HG03565 (cell line): ENCODE measurements around the gene SPINDOC.

Experiments
- ATAC-seq: cut with Tn5 transposase; IDR thresholded peaks from one replicate; pipeline ENCODE4 v1.9.1; 2021; ENCODE audit warnings: mild to moderate bottlenecking, moderate library complexity; ENCODE audit not compliant: unreplicated experiment

The SPINDOC gene

GRCh38 chr11:63832336-63832735 lies 19.1 kb downstream of the SPINDOC start:
- ATAC-seq: no peak

GRCh38 chr11:63833048-63833447 lies 19.8 kb downstream of the SPINDOC start:
- ATAC-seq: no peak

GRCh38 chr11:63834535-63835157 lies 21.4 kb downstream of the SPINDOC start:
- no peak for ATAC-seq

GRCh38 chr11:63835158-63835545 lies 21.9 kb downstream of the SPINDOC start:
- ATAC-seq: no peak

GRCh38 chr11:63837027-63837688 lies 23.9 kb downstream of the SPINDOC start:
- ATAC-seq: no peak

DNA sequence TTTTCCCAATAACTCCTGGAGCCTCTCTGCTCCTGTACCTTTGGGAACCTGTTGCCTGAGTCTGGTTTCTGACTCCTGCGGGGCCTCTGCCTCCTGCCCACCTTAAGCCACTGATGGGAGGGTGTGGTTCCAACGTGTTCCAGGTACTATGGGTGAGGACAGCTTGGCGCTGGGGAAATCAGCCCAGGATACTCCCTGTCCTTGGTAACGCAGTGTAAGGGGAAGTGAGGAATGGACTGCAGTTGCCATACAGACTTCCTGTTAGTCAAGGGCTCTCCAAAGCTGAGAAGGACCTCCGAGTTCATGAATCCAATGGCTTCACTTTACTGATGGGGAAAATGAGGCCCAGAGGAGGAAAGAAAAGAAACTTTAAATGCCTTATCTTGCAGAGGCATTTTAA lies 24.5 kb downstream of the SPINDOC start:
- no peak for ATAC-seq

DNA sequence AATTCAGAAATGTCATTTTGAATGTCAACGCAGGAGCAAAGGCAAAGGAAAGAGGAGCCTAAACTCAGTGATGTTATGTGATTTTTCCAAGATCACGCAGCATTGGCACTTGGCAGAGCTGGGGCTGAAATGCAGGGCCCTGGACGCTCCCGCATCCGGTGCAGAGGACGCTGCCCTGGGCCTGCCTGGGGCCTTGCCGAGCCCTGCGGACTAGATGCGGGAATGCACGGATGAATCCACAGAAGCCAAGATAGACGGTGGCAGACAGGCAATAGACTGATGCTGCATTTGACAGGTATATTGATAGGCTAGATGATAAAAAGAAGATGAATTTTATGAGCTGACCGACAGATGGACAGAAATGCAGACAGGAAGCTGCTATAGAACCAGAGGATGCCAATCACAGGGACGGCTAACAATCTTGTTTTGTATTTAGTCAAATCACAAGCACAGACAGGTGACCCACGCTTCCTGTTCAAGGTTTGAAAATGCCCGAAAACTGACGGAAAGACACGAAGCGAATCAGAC lies 25.0 kb downstream of the SPINDOC start:
- no peak for ATAC-seq

GRCh38 chr11:63838678-63839507 lies 25.6 kb downstream of the SPINDOC start, which contains the start of gene MARK2:
TSS of gene MARK2 (plus strand) at chr11:63839110. CDS start at chr11:63839507, 397 bp downstream.
- peak; percentile 55 for ATAC-seq

DNA sequence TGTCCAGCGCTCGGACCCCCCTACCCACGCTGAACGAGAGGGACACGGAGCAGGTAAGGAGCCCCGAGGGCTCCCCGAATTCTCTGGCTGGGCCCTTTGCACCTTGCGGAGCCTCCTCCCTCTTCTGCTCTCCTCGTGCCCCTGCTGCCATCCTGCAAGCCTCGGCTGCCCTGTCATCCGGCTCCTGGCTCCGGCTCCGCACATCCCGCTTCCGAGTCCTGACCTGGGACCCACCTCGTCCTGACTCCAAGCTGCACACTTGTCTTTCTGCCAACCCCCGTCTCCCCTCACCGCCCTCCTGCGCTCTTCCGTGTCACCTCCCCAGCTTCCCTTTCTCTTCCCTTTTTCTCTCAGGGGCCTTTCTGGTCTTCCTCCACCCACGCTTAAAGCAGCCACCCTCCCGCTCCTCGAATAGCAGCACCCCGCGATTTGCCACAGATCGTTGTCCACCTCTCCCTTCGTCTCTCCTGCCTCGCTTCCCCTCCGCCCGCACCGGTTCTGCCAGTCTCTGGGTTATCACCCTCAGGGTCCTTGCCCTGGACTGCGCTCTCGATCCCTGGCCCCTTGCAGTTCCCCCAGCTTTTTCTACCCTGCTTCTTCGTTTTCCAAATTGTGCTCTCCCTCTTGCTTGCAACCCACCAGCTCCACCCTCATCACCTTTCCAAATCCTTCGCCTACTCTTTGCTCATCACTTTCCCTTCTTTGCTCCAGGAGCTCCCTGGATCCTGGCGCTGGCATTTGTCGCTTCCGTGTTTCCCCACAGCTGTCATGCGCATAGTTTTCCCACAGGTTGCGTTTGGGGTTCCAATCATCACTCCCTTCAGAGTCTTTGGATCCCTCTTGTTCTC lies 26.5 kb downstream of the SPINDOC start:
- ATAC-seq: no peak

DNA sequence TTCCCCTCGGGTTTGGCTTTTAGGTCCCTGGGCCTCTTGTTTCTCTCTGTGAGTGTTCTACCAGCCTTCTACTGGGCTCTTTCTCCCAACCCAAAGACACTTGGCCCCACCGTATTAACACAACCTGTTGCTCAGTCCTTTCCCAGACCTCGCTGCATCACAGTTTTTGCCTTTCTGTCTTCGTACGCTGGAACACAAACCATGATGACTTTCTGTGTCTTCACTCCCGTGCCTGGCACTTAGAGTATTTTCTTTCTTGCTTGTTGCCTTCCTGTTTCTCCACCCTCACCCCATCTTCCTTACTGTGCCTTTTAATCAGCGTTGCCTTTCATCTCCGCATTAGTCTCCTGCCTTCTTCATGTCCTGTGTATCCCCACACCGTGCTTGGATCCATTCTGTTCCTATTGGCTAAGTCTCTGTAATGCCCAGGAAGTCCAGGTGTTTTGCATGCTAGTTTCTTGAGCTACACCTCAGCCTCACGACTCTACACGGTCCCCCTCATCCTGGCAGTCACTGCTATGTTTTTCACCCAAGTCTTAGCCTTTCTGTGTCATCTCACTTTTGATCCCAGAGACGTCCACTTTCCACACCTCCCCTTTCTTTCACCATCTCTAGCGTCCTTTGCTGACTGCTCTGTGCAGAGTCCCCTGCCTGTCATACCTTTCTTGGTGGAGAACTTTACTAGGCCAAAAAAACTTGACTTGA lies 27.3 kb downstream of the SPINDOC start:
- ATAC-seq: no peak

- no peak for ATAC-seq
Observed at GRCh38 chr11:63841554-63841953, 28.3 kb downstream of the SPINDOC start.

DNA sequence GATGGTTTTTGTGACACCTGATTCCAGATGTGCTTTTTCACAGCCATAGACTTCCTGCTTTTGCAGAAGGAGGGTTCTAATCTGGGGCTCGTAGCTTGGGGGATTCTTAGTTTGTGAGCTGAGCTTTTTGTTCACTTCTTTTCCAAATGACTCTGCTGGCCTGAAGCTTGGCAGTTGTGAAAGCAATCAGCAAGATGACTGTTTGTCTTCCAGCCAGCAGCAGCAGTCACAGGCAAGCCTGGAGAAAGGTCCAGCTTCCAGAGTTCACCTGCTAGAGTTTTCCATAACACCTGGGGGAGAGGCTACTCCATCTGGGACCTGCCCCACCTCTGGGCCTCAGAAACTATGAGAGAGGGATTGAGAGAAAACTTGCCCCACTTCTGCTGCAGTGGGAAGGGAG lies 29.8 kb downstream of the SPINDOC start:
- no peak for ATAC-seq

DNA sequence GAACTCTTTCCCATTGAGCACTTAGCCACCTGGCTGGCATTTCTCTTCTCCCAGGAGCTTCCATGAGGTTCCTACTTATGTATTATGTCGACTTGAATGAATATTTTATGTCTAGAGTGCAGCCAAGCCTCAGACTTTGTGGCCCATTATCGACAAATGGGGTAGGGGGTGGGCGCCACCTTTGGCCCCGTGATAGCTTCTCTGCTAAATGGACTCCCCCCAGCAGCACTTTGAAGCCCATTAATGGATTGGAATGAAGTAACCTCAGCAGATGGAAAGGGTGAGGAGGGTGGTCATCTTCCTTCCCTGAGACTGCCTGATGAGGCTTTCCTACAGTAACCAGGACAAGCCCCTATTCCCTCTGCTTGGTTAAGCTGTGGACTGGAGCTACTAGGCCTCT lies 31.6 kb downstream of the SPINDOC start:
- ATAC-seq: no peak

DNA sequence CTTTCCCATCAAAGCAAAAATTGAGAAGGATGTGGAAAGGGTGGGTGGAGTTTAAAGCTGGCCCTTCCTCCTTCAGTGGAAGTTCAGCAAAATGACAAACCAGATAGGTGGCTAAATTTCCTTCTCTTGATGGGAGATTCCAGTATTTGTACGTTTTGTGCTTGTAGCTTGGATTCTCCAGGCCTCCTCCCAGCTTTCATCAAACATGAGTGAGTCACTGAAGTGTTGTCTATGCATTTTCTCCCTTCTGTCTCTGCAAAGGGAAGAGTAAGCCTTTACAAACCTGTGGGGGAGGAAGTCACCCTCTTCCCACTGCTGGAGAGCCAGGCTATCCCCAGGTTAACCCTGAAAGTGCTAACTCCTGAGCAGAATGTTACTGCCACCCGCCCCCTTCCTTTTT lies 32.0 kb downstream of the SPINDOC start:
- no peak for ATAC-seq

DNA sequence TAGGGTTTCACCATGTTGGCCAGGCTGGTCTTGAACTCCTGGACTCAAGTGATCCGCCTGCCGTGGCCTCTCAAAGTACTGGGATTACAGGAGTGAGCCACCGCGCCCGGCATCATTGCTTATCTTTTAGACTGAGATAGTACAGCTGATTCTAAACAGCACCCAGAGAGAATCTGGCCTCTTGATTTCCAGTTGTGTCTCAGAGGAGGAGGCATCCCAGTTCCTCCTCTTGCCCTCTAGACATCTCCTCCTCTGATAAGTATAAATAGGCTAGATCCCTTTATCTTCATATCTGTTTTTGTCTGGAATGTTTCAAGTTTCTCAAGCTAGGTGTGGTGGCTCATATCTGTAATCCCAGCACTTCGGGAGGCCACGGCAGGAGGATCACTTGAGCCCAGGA lies 32.7 kb downstream of the SPINDOC start:
- no peak for ATAC-seq

GRCh38 chr11:63846897-63847296 lies 33.6 kb downstream of the SPINDOC start:
- no peak for ATAC-seq

DNA sequence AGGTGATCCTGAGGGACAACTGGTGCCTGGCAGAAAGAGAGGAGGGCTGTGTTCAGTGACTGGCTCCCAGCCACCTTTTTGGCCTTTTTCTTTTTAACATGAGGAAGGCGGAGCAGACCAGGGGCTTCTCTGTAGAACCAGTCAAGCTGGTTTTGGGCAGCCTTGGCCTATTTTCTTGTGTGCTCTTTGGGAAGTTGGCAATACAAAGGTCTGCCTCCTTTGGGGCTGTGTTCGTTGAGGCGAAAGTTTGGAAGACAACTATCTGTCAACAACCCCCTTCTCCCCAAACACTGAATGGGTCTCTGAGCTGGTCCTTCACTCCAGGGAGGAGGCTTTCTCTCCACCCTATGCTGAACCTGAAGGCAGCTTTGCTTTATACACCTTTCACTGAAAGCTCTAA lies 34.1 kb downstream of the SPINDOC start:
- ATAC-seq: no peak

GRCh38 chr11:63849691-63850090 lies 36.4 kb downstream of the SPINDOC start:
- ATAC-seq: no peak

DNA sequence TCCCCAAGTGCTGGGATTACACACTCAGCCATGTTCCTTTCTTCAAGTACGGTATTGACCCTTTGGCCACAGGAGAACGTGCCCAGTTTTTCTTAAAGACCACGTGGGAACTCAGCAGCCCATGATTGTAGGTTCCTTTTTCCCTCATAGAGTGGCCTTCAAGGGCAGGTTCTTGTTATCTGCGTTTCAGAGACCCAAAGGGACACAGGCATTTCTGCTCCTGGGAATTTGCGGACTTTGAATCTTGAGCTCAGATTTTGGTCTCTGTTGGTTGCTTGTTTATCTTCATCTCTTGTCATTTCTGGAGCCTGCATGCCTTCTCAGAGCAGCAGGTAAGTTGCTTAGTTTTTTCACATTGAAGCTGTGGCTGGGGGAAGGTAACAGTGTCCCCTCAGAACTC lies 37.7 kb downstream of the SPINDOC start:
- no peak for ATAC-seq

DNA sequence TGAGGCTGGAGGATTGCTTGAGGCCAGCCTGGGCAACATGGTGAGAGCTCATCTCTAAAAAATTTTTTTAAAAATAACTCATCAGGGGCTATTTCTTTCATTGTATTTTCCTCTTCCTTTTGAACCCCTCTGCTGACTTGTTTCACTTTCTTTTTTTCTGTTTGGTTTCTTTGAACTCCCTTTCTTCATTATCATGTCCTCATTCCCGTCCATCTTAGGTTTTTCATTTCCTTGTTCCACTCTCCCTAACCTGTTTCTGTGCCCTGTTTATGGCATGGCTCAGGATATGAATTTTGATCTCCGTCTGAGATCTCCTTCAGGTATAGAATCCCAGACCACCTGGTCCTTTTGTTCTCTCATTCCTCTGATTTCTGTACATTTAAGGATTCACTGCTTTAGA lies 38.1 kb downstream of the SPINDOC start:
- ATAC-seq: no peak
